Keratinocyte (primary cell): ENCODE results near the gene PDRG1.

Experiments used
- EZH2 ChIP-seq: IDR thresholded peaks from one replicate; pipeline ENCODE4 v1.6.1; 2012; ENCODE audit warnings: inconsistent platforms, mild to moderate bottlenecking, low read length, moderate library complexity
- TF ChIP-seq, protein P1 (sequence below), 3 experiments: IDR thresholded peaks in 1 of 3; conservative IDR thresholded peaks in 1 of 3; optimal IDR thresholded peaks in 1 of 3; 2 replicates in 2 of 3; 3 replicates in 1 of 3; pipeline versions ENCODE3 to v1.5.1; 2011; ENCODE audit warnings: low read length in 3 of 3, mild to moderate bottlenecking in 3 of 3, moderate library complexity in 2 of 3, control low read depth in 1 of 3, inconsistent platforms in 1 of 3; ENCODE audit not compliant: insufficient read depth in 2 of 3; ENCODE audit errors: extremely low read depth in 1 of 3

- TF ChIP-seq, protein P1, sequence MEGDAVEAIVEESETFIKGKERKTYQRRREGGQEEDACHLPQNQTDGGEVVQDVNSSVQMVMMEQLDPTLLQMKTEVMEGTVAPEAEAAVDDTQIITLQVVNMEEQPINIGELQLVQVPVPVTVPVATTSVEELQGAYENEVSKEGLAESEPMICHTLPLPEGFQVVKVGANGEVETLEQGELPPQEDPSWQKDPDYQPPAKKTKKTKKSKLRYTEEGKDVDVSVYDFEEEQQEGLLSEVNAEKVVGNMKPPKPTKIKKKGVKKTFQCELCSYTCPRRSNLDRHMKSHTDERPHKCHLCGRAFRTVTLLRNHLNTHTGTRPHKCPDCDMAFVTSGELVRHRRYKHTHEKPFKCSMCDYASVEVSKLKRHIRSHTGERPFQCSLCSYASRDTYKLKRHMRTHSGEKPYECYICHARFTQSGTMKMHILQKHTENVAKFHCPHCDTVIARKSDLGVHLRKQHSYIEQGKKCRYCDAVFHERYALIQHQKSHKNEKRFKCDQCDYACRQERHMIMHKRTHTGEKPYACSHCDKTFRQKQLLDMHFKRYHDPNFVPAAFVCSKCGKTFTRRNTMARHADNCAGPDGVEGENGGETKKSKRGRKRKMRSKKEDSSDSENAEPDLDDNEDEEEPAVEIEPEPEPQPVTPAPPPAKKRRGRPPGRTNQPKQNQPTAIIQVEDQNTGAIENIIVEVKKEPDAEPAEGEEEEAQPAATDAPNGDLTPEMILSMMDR (optimal IDR thresholded peaks at IDR 0.05 in 1 of 3, IDR thresholded peaks at IDR 0.05 in 1 of 3, conservative IDR thresholded peaks at IDR 0.05 in 1 of 3; ENCODE audit: extremely low read depth in 1 of 3, insufficient read depth in 2 of 3, low read length in 3 of 3): no peak
- TF ChIP-seq EZH2: no peak
These were observed 43.8 kb downstream of the PDRG1 start for GRCh38 chr20:31908016-31908415.
